H9 (cell line): ENCODE measurements around the gene NPB. TPM values are rescaled to one million over a fixed set of nuclear protein-coding genes. Genes with fewer than 3 reads are reported as not detected.
A peak's percentile ranks its signal among the peaks of the same experiment; 100 is the strongest.

ENCODE experiments used
- DNase-seq: peaks from one replicate; pipeline ENCODE4 v3.0.0-alpha.2; 2017
- H2AFZ ChIP-seq: one replicate; pipeline ENCODE4 v1.6.1; 2013; ENCODE audit warnings: mild to moderate bottlenecking, low read length, control low read depth, moderate library complexity
- H2AK5ac ChIP-seq: 2 replicates; pipeline ENCODE4 v1.6.1; 2013; ENCODE audit warnings: low read length, control low read depth, mixed read lengths; ENCODE audit not compliant: insufficient read length
- H2BK120ac ChIP-seq: one replicate; pipeline ENCODE4 v1.6.1; 2013; ENCODE audit warnings: low read depth, mild to moderate bottlenecking, low read length, control low read depth, inconsistent platforms; ENCODE audit not compliant: poor library complexity, severe bottlenecking
- H2BK12ac ChIP-seq: 2 replicates; pipeline ENCODE4 v1.6.1; 2013; ENCODE audit warnings: low read length, control low read depth, mixed read lengths, low read depth; ENCODE audit not compliant: insufficient read length
- H2BK15ac ChIP-seq: 2 replicates; pipeline ENCODE4 v1.6.1; 2013; ENCODE audit warnings: low read depth, low read length, control low read depth
- H2BK20ac ChIP-seq: one replicate; pipeline ENCODE4 v1.6.1; 2013; ENCODE audit warnings: low read depth, mild to moderate bottlenecking, low read length, control low read depth, inconsistent platforms; ENCODE audit not compliant: poor library complexity, severe bottlenecking
- H2BK5ac ChIP-seq: 2 replicates; pipeline ENCODE4 v1.6.1; 2013; ENCODE audit warnings: low read length, control low read depth, mixed read lengths; ENCODE audit not compliant: insufficient read length
- H3K14ac ChIP-seq: 2 replicates; pipeline ENCODE4 v1.6.1; 2013; ENCODE audit warnings: low read length, control low read depth; ENCODE audit not compliant: insufficient read depth
- H3K18ac ChIP-seq: 2 replicates; pipeline ENCODE4 v1.6.1; 2013; ENCODE audit warnings: low read depth, mild to moderate bottlenecking, mixed read lengths, low read length, control low read depth; ENCODE audit not compliant: insufficient read length
- H3K23ac ChIP-seq: 2 replicates; pipeline ENCODE4 v1.6.1; 2013; ENCODE audit warnings: low read length, control low read depth, mixed read lengths, low read depth; ENCODE audit not compliant: insufficient read length
- H3K23me2 ChIP-seq: 2 replicates; pipeline ENCODE4 v1.6.1; 2013; ENCODE audit warnings: low read depth, mild to moderate bottlenecking, mixed read lengths, low read length, control low read depth; ENCODE audit not compliant: insufficient read length, poor library complexity, severe bottlenecking
- H3K27ac ChIP-seq: 2 replicates; pipeline ENCODE4 v1.5.1; 2013; ENCODE audit warnings: low read length, control low read depth, mixed read lengths, low read depth; ENCODE audit not compliant: insufficient read length
- H3K27me3 ChIP-seq: 2 replicates; pipeline ENCODE4 v1.6.1; 2013; ENCODE audit warnings: low read length, control low read depth, inconsistent platforms; ENCODE audit not compliant: insufficient read depth
- H3K4ac ChIP-seq: 2 replicates; pipeline ENCODE4 v1.6.1; 2013; ENCODE audit warnings: low read depth, mild to moderate bottlenecking, control low read depth, inconsistent platforms, low read length, moderate library complexity
- H3K4me1 ChIP-seq: 2 replicates; pipeline ENCODE4 v1.6.1; 2013; ENCODE audit warnings: low read length, control low read depth, inconsistent platforms; ENCODE audit not compliant: insufficient read depth
- H3K4me2 ChIP-seq: 2 replicates; pipeline ENCODE4 v1.6.1; 2013; ENCODE audit warnings: low read length, control low read depth, mixed read lengths; ENCODE audit not compliant: insufficient read length, insufficient read depth
- H3K56ac ChIP-seq: 2 replicates; pipeline ENCODE4 v1.6.1; 2013; ENCODE audit warnings: low read depth, mild to moderate bottlenecking, mixed read lengths, low read length, control low read depth; ENCODE audit not compliant: insufficient read length
- H3K79me1 ChIP-seq: 2 replicates; pipeline ENCODE4 v1.6.1; 2013; ENCODE audit warnings: low read depth, mild to moderate bottlenecking, moderate library complexity, low read length, control low read depth, inconsistent platforms; ENCODE audit not compliant: insufficient read depth, poor library complexity, severe bottlenecking
- H3K79me2 ChIP-seq: 2 replicates; pipeline ENCODE4 v1.6.1; 2013; ENCODE audit warnings: low read length, control low read depth, inconsistent platforms; ENCODE audit not compliant: insufficient read depth
- H3K9ac ChIP-seq: 2 replicates; pipeline ENCODE4 v1.6.1; 2013; ENCODE audit warnings: low read length, control low read depth, mixed read lengths; ENCODE audit not compliant: insufficient read length; ENCODE audit errors: extremely low read depth
- H3K9me3 ChIP-seq: one replicate; pipeline ENCODE4 v1.6.1; 2013; ENCODE audit warnings: low read depth, low read length, inconsistent platforms; ENCODE audit not compliant: control insufficient read depth
- H3T11ph ChIP-seq: one replicate; pipeline ENCODE4 v1.6.1; 2013; ENCODE audit warnings: mild to moderate bottlenecking, low read length, control low read depth, inconsistent platforms
- H4K20me1 ChIP-seq: one replicate; pipeline ENCODE4 v1.6.1; 2013; ENCODE audit not compliant: control insufficient read depth, insufficient read length, insufficient read depth
- H4K5ac ChIP-seq: 2 replicates; pipeline ENCODE4 v1.6.1; 2013; ENCODE audit warnings: low read depth, mild to moderate bottlenecking, mixed read lengths, low read length, control low read depth; ENCODE audit not compliant: insufficient read length
- H4K8ac ChIP-seq: replicated peaks from 2 replicates; pipeline ENCODE4 v1.6.1; 2013; ENCODE audit warnings: low read length, control low read depth, mixed read lengths, low read depth; ENCODE audit not compliant: insufficient read length
- H4K91ac ChIP-seq: 2 replicates; pipeline ENCODE4 v1.6.1; 2013; ENCODE audit warnings: low read depth, mild to moderate bottlenecking, moderate library complexity, mixed read lengths, low read length, control low read depth; ENCODE audit not compliant: insufficient read length
- H3K27ac Mint-ChIP-seq, 3 experiments: 2 replicates in 2 of 3; 3 replicates in 1 of 3; pipeline ENCODE4 v1.8.0; 2020 to 2021; ENCODE audit warnings: mixed read lengths in 3 of 3, mild to moderate bottlenecking in 1 of 3, moderate library complexity in 1 of 3
- H3K27me3 Mint-ChIP-seq: 2 replicates; pipeline ENCODE4 v1.8.0; 2021; ENCODE audit warnings: low read depth, mild to moderate bottlenecking, moderate library complexity, mixed read lengths
- H3K36me3 Mint-ChIP-seq, 3 experiments: 2 replicates in 2 of 3; 3 replicates in 1 of 3; pipeline ENCODE4 v1.8.0; 2020 to 2021; ENCODE audit warnings: low read depth in 3 of 3, mixed read lengths in 3 of 3; ENCODE audit not compliant: insufficient read depth in 1 of 3
- H3K4me1 Mint-ChIP-seq, 2 experiments: 2 replicates each; pipeline ENCODE4 v1.8.0; 2020; ENCODE audit warnings: mixed read lengths in 2 of 2
- H3K4me3 Mint-ChIP-seq, 2 experiments: 2 replicates in 1 of 2; 3 replicates in 1 of 2; pipeline ENCODE4 v1.8.0; 2020 to 2021; ENCODE audit warnings: mild to moderate bottlenecking in 2 of 2, mixed read lengths in 2 of 2, moderate library complexity in 1 of 2
- H3K9me3 Mint-ChIP-seq, 2 experiments: 2 replicates in 1 of 2; 3 replicates in 1 of 2; pipeline ENCODE4 v1.8.0; 2020; ENCODE audit warnings: mild to moderate bottlenecking in 2 of 2, mixed read lengths in 2 of 2, moderate library complexity in 1 of 2
- WGBS: extraction: QIAGEN DNeasy Blood & Tissue Kit; methylation state at CpG from one replicate; pipeline ENCODE4 v1.1.7; 2013; ENCODE audit warnings: missing lambda C conversion rate, low lambda C conversion rate, mixed read lengths; ENCODE audit not compliant: insufficient read length; ENCODE audit errors: extremely low coverage; 5-methylcytosine and 5-hydroxymethylcytosine counted together
- total RNA-seq: library from RNA; stranded (reverse); gene quantifications from 2 replicates; pipeline ENCODE4 v1.2.1, GENCODE V29; 2021
- TF ChIP-seq, protein P1 (sequence below): fragments of 200-600 bp; sonication (generic); conservative IDR thresholded peaks from 3 replicates; pipeline ENCODE4 v1.8.0; 2021; ENCODE audit warnings: antibody characterized with exemption, mild to moderate bottlenecking

NPB gene
- total RNA-seq, 1 experiment from 2014 or later = 2.1 TPM

DNA sequence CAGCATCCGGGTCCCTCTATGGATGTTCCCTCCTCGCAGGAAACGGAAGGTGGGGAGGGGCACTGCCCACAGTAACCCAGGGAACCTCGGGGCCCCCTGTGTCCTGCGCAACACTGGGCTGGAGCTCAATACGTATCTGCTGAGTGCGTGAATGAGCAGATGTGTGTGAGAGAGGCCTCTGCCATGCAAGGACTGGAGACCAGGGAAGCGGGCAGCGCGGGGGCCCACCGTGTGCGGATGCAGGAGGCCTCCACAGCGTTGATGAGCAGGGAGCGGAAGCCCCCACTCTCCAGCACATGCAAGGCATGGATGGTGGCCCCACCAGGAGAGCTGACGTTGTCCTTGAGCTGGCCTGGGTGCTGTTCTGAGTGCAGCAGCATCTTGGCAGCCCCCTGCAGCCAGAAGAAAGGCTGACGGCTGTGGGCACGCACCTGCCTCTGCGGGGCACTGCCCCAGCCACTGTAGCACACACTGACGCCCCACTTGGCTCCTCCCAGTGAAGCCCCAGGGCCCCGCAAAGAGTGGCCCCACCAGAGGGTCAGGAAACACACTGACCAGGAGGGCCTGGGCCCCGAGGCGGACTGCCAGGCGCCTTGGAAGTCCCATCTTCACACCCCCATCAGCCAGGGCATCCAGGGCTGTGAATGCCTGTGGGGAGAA lies 32.2 kb downstream of the NPB start:
- H2AK5ac ChIP-seq = no peak overlapping the region
- H3K79me2 ChIP-seq = peaks cover 2% of the 10 kb centered on the region; the same call in 1 of the 2 replicates
- no peak overlapping the region for H3T11ph ChIP-seq
- no peak overlapping the region for H3K14ac ChIP-seq
- H3K27ac ChIP-seq = no peak overlapping the region
- H3K27me3 Mint-ChIP-seq = peaks cover 32% of the 10 kb centered on the region
- no peak overlapping the region for H3K23ac ChIP-seq
- no peak overlapping the region for H3K56ac ChIP-seq
- no peak overlapping the region for H2BK20ac ChIP-seq
- no peaks in the 10 kb centered on the region for H3K9me3 ChIP-seq
- no peak overlapping the region for H2BK12ac ChIP-seq
- no peaks in the 10 kb centered on the region for H3K9me3 Mint-ChIP-seq
- TF ChIP-seq, protein P1, sequence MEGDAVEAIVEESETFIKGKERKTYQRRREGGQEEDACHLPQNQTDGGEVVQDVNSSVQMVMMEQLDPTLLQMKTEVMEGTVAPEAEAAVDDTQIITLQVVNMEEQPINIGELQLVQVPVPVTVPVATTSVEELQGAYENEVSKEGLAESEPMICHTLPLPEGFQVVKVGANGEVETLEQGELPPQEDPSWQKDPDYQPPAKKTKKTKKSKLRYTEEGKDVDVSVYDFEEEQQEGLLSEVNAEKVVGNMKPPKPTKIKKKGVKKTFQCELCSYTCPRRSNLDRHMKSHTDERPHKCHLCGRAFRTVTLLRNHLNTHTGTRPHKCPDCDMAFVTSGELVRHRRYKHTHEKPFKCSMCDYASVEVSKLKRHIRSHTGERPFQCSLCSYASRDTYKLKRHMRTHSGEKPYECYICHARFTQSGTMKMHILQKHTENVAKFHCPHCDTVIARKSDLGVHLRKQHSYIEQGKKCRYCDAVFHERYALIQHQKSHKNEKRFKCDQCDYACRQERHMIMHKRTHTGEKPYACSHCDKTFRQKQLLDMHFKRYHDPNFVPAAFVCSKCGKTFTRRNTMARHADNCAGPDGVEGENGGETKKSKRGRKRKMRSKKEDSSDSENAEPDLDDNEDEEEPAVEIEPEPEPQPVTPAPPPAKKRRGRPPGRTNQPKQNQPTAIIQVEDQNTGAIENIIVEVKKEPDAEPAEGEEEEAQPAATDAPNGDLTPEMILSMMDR = no peak
- no peak for DNase-seq
- H3K18ac ChIP-seq = no peak overlapping the region
- peaks cover 0 to 19% of the 10 kb centered on the region in 2 experiments; a peak in 2 of 4 replicates for H3K4me1 Mint-ChIP-seq
- no peaks in the 10 kb centered on the region for H3K4me1 ChIP-seq
- peaks cover 3 to 32% (median 21%) of the 10 kb centered on the region in 3 experiments; a peak in 6 of 7 replicates for H3K36me3 Mint-ChIP-seq
- peaks cover 4% of the 10 kb centered on the region for H3K23me2 ChIP-seq
- H3K79me1 ChIP-seq = peaks cover 3% of the 10 kb centered on the region
- no peak overlapping the region for H2AFZ ChIP-seq
- no peak overlapping the region for H3K9ac ChIP-seq
- H3K4me2 ChIP-seq = no peak overlapping the region
- no peak overlapping the region for H3K27ac Mint-ChIP-seq
- no peak overlapping the region for H4K5ac ChIP-seq
- H2BK120ac ChIP-seq = no peak overlapping the region
- peak overlapping the region in 1 of 2 experiments; percentile 48; a peak in 1 of 5 replicates for H3K4me3 Mint-ChIP-seq
- H4K91ac ChIP-seq = no peak overlapping the region
- H3K27me3 ChIP-seq = no peaks in the 10 kb centered on the region; the same call in 1 of the 2 replicates
- H4K20me1 ChIP-seq = peaks cover 4% of the 10 kb centered on the region
- no CpG with 5 or more reads among the region's 23 CpGs for WGBS
- no peak overlapping the region for H4K8ac ChIP-seq
- no peak overlapping the region for H3K4ac ChIP-seq
- H2BK5ac ChIP-seq = no peak overlapping the region
- H2BK15ac ChIP-seq = no peak overlapping the region
